Ecto neural progenitor cell (in vitro differentiated cells): ENCODE data around the gene LGR6.
"Not testable (repeated sequence)": the region's sequence is repeated elsewhere in the genome, so short reads cannot be mapped to it uniquely, and the experiment has no call there.

Source experiments
- DNase-seq: peaks from one replicate; pipeline ENCODE4 v3.0.0-alpha.2; 2018; ENCODE audit warnings: low spot score

The LGR6 gene

DNA sequence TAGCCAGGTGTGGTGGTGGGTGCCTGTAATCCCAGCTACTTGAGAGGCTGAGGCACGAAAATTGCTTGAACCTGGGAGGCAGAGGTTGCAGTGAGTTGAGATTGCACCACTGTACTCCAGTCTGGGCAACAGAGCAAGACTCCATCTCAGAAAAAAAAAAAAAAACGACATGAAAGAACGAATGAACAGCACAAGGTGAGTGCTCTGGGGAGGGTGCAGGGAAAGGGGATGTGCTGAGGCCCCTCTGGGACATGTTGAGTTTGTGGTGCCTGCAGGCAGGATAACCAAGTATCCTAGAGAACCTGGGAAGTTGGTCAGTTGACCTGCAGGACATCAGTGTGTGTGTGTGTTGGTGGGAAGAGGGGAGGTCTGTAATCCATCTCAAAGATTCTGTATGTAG is 46.6 kb downstream of the LGR6 start:
- DNase-seq = not testable (repeated sequence)

DNA sequence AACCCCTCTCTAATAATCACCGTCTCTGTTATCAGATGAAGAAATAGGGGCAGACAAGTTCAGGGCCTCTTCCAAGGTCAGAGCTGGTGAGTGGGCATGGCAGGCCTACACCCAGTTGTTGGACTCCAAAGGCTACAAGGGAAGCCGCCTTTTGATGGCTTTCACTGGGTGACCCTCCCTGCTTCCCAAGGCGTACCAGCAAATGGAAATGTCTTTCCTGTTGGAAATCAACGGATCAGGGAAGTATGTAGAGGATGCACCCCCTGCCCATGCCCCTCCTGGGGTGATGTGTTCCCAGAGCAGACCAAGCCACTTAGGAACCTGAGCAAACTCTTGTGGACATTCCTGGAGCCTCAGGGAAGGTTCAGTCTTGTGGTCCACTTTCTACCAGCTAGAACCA is 47.4 kb downstream of the LGR6 start:
- no peak for DNase-seq

DNA sequence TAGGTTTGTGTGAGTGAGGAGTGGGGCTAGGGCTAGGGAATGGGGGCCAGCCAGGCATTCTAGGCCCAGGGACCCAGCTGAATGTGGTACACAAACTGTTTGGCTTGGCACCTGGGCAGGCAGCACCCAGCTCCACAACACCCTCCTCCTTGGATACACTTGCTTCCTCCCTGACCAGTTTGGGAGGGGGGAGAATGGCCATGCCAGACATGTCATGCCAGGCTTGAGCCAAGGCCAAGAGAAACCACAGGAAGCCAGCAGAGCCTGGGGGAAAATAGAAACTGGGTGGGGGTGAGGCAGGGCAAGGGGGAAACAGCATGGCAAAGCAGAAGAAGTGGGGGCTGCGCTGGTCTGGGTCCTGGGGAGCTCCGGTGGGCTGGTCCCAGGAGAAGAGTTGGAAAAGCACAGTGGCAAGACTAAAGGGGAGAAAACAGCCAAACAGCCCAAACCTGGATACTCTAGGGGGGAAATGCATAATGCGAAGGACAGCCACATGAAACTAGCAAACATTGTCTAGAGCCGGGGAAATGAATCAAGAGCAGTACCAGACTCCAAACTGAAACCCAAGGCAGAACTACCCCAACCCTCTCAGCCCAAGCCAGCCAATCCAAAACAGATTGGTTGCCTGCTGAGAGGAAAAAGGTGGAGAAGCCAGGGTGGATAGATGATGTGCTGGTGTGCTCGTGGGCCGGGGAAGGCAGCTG is 47.9 kb downstream of the LGR6 start:
- no peak for DNase-seq

DNA sequence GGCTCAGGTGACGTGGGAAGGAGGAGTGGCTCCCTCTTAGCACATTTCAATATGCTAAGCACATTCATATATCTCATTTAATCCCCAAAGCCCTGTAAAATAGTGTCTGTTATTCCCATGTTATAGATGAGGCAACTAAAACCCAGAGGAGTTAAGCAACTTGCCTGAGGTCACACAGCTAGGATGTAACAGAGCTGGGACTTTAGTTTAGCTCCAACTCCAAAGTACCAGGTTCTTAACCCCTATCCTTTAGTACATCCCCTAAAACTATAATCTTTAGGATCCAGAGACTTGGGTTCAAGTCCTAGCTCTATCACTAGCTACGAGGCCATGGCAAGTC is 48.5 kb downstream of the LGR6 start:
- DNase-seq = no peak

DNA sequence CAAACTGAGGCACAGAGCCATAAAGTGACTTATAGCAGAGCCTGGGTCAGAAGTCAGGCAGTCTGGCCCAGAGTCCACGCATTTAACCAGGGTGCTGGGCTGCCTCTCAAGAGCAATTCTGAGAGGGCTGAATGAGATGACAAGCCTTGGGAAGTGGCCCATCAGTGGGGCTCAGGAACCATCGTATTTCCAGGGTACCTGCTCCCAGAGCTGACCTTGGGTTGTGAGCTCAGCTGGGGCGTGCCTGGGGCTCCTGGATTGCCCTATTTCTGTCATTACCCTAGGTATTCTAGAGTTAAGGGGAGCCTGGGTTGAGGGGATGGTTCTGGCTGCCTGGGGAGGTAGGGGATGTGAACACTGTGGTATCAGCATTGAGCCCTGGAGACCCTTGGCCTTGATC is 49.4 kb downstream of the LGR6 start:
- no peak for DNase-seq

DNA sequence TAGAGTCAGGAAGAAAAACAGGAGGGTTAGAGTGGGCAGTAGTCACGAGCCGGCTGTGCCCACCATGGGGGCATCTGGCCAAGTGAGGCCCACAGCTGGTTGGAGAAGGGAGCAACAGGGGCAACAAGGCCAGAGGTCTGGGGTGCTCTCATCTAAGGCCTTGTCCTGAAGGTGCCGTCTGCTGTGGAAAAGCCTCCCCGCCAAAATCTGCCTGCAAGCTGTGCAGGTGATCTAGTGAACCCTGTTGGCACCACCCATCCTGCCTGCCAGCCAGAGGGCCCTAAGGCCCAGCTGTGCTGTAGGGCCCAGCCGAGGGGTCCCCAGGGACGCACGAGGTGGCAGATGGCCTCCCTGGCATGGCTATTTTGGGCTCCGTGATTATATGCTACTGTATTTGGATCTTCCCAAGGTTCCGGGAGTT is 51.3 kb downstream of the LGR6 start:
- DNase-seq = no peak

DNA sequence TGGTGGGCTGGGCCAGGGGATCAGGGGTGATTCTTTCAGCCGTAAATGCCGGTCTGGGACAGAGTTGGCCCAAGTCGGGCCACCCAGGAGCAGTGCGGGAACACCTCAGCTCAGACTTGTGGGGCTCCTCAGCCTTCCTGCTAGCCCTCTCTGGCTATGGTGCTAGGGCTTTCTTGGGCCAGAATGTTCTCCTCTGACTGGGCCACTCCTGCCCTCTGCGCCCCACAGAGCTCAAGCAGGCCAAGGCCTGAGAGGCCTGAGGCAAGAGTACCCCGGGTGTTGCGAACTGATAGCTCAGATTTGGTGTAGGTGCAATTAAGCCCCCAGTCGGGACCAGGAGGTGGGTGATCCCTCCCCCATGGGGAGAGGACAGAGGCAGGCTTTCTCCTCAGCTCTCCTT is 51.8 kb downstream of the LGR6 start:
- DNase-seq = no peak

DNA sequence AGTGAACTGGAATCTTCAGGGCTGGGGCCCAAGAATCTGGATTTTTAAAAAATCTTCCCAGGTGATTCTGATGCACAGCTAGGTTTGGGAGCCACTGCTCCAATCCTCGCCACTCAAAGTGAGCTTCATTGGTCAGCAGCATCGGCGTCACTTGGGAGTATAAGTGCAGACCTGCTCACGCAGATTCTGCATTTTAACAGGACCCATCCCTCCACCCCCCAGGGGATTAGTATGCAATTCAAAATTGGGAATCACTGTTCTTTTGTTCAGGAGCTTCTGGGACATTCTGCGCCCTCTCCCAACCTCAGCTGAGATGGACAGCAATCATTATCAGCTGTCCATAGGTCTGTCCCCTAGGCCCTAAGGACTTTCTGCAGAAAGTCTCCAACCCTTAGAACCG is 53.5 kb downstream of the LGR6 start:
- no peak for DNase-seq

DNA sequence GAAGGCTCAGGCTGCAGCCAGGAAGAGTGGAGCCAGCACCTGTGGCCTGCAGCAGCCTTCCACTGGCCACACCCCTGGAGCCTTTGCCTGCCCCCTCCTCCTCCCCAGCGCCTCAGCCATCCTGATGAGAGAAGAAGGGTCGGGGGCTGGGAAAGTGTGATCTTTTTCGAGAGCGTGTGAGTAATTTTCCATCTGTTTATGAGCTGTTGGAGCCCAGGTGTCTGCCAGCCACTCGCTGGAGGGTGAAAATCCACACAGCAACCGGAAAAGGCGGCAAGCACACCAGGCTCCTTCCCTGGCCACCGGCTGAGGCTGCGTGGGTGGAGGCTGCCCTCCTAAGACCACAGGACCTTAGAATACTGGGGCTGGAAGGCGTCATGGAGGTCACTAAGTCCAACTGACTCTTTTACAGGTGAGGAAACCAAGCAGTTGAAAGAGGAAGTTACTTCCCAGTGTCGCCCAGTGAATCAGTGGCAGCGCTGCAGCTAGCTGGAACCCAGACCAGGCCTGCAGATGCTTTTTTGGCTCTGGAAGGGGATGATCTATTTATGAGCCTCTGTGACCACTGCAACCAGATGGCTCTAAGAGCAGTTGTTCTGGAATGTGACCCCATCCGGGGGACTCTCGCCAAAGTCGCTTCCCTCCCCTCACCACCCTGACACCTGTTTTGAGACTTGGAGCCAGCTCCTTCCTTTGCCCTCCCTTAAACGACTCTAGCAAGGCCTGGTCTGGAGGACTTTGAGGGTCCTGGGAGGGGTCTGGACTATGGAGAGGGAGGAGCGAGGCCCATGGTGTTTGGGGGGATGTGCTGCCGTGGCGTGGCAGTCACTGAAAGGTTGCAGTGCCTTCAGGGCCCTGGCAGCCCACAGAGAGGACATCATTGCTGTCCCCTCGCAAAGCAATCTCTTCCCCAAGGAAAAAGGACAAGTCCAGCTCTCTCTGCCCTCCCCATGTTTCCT is 54.5 kb downstream of the LGR6 start:
- no peak for DNase-seq

DNA sequence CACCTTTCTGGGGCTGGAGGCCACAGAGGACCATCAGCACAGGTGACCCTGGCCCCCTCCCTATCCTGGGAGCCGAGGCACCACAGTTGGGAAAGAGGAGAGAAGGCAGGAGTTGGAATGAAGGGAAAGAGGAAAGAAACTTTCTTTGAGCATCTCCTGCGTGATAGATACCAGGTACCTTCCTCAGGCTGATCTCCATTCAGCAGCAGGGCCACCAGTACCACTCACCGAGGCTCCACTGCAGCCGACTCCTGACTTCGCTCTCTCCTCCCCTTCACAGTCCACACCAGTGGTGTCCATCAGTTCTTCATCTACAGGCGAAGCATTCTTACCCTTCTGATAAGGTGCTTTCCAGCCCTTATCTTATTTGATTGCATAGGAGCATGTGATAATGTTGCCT is 55.3 kb downstream of the LGR6 start:
- DNase-seq = no peak

DNA sequence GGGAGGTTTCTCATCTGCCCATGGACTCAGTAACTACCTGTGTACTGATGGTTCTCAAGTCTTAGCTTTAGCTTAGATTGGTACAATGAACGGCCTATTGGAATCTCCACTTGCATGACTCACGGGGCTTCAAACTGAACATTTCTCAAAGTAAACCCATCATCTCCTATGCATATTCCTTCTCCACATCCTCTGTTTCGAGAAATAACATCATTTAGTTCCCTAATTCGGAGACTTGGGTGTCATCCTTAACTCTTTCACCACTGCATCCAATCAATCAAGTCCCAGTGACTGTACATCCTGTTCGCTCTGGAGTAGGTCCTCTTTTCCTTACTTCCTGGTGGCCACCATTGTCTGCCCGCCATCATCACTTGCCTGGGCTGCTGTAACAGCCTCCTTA is 55.8 kb downstream of the LGR6 start:
- no peak for DNase-seq

DNA sequence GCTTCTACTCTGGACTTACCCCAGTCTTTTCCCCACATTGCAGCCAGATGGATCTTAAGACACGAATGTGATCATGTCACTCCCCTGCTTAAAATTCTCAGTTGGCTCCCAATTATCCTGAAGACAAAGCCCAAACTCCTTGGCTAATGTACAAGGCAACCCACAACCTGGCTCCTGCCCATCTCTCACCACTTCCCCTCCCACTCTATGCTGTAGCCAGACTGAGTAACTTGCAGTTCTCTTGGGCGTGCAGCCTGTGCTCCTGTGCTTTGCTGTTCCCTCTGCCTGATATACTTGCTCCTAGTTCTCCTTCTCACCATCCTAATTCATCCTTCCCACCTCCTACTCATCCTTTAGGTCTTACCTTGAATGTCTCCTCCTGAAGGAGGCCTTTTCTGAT is 56.2 kb downstream of the LGR6 start:
- DNase-seq = no peak

DNA sequence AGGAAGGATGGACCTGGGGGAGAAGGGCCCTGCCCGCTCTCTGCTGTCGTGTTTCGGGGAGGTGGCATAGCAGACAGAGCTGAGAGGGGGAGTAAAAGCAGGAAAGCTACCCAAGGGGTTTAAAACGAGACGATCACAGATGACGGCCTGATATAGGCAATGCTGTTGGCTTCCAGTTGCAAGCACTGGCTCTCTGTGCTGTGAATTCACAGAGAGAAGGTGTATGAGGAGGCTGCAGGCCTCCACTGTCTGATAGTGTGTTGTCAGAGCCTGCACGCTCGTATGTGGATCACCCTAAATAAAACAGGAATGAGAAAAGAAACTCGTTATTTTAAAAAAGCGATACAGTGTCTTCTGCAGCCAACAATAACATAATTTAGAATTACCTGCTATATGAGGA is 57.4 kb downstream of the LGR6 start:
- no peak for DNase-seq

DNA sequence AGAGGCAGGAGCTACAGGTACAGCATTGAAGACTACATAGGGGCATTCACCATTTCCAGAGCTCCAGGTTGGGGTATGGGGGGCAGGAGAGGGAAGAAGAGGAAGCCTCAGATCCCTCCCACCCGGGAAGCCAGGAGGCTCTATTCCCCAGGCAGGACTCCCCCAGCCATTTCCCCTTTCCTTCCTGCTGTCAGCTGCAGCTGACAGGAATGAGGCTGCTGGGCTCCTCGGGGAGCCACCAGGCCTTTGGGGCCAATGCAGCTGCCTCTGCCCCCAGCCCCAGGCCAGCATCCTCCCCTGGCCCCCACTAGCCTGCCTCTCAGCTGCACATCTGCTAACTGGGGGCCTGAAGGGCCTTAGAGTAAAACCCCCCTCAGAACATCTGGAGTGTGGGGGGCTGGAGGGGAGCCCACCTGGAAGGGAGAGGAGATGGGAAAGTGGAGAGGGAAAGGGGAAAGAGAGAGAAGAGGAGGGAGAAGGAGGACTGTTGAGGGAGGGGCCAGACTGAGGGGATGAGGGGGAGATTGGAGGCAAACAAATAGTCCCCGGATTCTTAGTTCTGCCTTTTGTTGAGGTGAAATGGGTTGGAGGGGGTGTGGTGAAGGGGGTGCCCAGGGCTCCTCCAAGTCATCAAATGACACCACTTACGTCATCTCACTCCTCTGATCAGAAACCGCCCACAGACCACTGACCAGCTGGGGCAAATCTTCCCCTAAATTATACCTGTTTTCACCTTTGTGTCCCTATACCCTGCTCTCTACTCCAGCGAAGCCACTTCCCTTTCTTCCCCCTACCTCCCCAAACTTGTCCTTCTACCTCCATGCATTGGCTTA is 58.0 kb downstream of the LGR6 start:
- no peak for DNase-seq

DNA sequence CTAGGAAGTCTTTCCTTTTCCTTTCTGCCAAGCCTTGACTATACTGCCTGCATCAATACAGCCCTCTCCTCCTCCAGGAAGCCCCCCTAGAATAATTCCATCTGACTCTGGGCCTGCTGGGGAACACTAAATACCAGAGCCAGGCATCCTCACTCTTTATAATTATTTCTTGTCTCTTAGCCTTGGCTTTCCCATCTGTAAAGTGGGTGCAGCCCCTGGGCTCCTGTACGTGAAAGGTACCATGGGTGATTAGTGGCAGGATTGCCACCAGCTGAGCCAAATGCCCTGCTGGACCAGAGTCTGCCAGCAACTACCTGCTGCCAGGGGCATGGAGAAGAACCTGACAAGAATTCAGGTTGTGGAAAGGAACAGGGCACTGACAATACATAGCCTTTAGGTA is 58.7 kb downstream of the LGR6 start:
- no peak for DNase-seq

DNA sequence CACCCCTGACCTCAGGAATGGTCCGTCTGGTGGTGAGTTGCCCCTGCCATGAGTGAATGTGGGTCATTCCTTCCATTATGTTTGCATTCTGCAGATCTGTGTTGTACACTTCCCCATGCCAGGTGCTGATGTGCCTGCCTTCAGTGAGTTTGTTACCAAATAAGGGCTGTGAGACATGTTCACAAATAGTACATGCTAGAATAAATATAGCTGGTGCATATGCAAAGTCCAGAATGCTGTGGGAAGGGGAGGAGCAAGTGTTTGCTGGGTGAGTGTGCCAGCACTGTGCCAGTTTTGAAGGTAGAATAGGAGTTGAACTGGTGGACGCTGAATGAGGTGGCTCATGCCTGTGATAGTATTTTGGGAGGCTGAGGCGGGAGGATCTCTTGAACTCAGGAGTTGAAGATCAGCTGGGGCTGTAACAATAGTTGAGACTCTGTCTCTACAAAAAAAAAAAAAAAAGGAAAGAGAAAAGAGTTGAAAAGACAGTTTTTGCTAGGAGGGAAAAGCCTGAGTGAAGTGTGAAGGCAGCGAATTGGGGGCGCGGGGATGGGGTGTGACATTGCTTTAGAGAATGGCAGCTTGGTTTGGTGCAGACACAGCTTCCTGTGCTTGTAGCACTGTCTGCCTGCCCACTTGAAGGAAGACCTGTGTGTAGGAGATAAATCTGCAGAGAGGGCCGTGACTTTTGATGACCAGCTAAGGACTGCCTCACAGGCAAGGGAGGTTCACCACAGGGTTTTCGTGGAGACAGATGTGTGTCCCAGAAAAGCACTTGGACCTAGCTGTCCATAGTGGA is 61.1 kb downstream of the LGR6 start:
- no peak for DNase-seq

DNA sequence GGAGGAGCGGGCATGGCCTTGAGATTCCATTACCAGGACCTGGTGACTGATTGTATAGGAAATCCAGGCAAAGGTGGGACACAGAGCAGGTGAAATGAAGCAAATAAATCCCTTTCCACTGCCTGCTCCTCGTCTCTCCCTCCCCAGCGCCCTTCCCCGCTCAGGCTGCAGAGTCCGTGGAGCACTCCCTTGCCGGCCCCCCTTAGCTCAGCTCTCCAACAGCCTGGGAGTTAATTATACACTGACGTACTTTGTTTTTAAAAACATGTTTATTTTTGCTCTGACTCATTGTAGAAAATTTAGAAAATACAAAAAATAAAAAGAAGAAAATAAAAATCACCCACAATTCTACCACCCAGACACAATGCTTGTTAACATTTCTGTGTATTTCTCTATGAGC is 61.7 kb downstream of the LGR6 start:
- DNase-seq = no peak

DNA sequence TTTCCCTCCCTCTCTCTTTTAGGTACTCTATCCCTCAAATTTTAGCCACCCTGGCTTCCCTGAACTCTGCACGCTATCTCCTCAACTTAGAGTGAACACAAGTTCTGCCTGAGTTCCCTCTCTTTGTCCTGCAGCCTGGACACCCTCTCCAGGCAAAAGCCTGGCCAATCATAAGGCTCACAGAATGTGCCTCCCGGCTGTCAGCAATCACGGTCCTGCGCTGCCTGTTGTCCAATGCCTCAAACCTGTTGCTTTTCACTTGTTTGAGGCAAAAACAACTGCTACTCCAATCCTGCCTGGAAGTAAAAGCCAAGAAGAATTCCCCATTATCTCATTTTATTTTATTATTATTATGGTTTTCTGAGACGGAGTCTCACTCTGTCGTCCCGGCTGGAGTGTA is 66.1 kb downstream of the LGR6 start:
- no peak for DNase-seq

DNA sequence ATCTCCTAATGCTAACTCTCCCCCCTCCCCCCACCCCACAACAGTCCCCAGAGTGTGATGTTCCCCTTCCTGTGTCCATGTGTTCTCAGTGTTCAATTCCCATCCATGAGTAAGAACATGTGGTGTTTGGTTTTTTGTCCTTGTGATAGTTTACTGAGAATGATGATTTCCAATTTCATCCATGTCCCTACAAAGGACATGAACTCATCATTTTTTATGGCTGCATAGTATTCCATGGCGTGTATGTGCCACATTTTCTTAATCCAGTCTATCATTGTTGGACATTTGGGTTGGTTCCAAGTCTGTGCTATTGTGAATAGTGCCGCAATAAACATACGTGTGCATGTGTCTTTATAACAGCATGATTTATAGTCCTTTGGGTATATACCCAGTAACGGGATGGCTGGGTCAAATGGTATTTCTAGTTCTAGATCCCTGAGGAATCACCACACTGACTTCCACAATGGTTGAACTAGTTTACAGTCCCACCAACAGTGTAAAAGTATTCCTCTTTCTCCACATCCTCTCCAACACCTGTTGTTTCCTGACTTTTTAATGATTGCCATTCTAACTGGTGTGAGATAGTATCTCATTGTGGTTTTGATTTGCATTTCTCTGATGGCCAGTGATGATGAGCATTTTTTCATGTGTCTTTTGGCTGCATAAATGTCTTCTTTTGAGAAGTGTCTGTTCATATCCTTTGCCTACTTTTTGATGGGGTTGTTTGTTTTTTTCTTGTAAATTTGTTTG is 67.8 kb downstream of the LGR6 start:
- not testable (repeated sequence) for DNase-seq

DNA sequence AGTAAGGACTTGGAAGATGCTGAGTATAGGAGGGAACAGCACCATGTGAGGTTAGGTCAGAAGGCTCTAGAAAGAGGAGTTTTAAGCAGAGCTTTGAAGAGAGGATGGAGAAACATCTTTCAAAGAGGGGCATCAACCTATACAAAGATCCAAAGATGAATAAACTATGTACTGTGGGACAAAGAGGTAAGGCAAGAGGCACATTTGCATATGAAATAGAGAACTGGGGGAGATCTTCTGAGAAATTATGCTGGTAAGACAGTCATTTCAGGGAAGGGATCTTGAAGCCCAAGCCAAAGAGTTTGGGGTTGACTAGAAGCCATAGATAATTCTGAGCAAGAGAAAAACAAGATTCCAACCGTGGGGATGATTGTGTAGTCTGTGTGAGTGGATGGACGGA is 70.0 kb downstream of the LGR6 start:
- DNase-seq = no peak

DNA sequence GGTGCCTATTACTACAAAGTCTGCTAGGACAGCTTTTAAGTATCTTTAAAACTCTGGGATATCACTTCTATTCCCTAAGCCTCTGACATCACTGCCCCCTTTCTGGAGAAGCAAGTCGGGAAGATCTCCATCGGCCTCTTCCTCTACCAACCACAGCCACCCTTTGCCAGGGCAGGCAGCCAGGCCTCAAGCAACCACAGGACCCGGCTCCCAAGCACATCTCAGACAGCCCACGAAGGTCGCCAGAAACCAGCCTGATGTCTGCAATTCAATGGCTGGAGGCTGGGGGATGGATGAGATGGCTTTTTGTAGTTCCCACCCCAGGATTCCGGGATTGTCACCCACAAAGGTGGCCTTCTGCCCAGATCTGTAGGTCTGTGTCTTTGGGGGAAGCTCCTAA is 70.7 kb downstream of the LGR6 start:
- no peak for DNase-seq
